Left lung (tissue), 10 donors: Measurements from ENCODE around the gene DNASE1L1. TPM values are rescaled to one million over a fixed set of nuclear protein-coding genes. Genes with fewer than 3 reads are reported as not detected.

Experiments
- ATAC-seq: fragments of 200-7000 bp; cut with Tn5 transposase; one replicate; pipeline ENCODE4 v1.9.1; 2020; ENCODE audit warnings: moderate library complexity
- DNase-seq, 4 donors: peaks; one replicate each; pipeline ENCODE4 v3.0.0-alpha.2; 2013 to 2020
- H3K27ac ChIP-seq, 2 donors: fragments of 200-600 bp; sonication (generic) in 1 of 2; one replicate each; pipeline versions ENCODE4 v1.5.0 to v1.8.0; 2020 to 2021
- H3K27me3 ChIP-seq, 2 donors: fragments of 200-600 bp; sonication (generic) in 1 of 2; one replicate each; pipeline versions ENCODE4 v1.5.0 to v1.8.0; 2020 to 2021
- H3K36me3 ChIP-seq, 2 donors: fragments of 200-600 bp; sonication (generic) in 1 of 2; one replicate each; pipeline versions ENCODE4 v1.5.0 to v1.8.0; 2020 to 2021
- H3K4me1 ChIP-seq, 2 donors: fragments of 200-600 bp; one replicate each; pipeline ENCODE4 v1.8.0; 2021
- H3K4me3 ChIP-seq, 2 donors: fragments of 200-600 bp; sonication (generic) in 1 of 2; one replicate each; pipeline versions ENCODE4 v1.5.0 to v1.8.0; 2020 to 2021; ENCODE audit warnings: mild to moderate bottlenecking in 1 of 2
- H3K9me3 ChIP-seq, 2 donors: fragments of 200-600 bp; sonication (generic) in 1 of 2; one replicate each; pipeline versions ENCODE4 v1.5.0 to v1.8.0; 2020 to 2021
- intact Hi-C, 2 donors: fragments of 100-400 bp; cut with DNase I; formaldehyde crosslinking; loops; one replicate each; pipeline versions ENCODE4 v1.11.2 to v1.14.2; 2022
- polyA plus RNA-seq, 6 donors: library from polyadenylated mRNA; unstranded; fragments of 120-200 nt; gene quantifications; one replicate each; pipeline ENCODE4 v1.2.1, GENCODE V29; 2013; ENCODE audit not compliant: insufficient read length in 6 of 6
- total RNA-seq, 2 donors: library from RNA; stranded (reverse); fragmentation: NEBNext Ultra II Directional; extraction: Animal tissue kit (Norgen Biotek cat#: 25700); gene quantifications; one replicate each; pipeline ENCODE4 v1.2.1, GENCODE V29; 2021
- TF ChIP-seq, protein P1 (sequence below), 2 donors: fragments of 200-600 bp; sonication (generic) in 1 of 2; IDR thresholded peaks; one replicate each; pipeline versions ENCODE4 v1.5.0 to v1.8.0; 2021; ENCODE audit warnings: antibody characterized with exemption in 2 of 2
- donor health status: DM: no; HTN: yes; CAD: no.
- donor health status: DM: no; HTN: no; CAD: no.

The DNASE1L1 gene
- total and polyA plus RNA-seq, 8 donors, result 8.8 to 36.1 (median 10.4) TPM

DNA sequence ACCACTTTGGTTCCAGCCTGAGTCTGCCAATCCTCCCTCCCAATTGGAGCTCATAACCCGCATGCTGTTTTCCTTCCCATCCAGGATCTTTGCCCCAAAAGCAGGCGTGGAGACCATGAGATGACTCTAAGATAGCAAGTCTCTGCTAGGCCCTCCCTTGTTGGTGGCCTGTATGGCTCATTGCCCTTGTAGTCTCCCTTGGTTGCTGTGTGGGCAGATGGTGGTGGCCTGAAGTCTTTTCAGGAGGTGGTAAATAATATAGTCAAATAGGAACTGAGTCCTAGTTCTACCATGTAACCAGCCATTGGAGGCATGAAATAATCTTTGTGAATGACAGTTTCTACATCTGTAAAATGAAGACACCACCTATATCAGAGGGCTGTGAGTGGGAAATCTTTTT lies 20.7 kb upstream of the DNASE1L1 start:
- H3K36me3 ChIP-seq, result peaks cover 0 to 31% of the 10 kb centered on the region in 2 donors
- H3K4me1 ChIP-seq, result peaks cover 0 to 35% of the 10 kb centered on the region in 2 donors
- peak overlapping the region in 1 of 2 donors; percentile 80 for H3K4me3 ChIP-seq
- no peak for DNase-seq
- intact Hi-C loops, result no loop called here
- peak overlapping the region in 1 of 2 donors; percentile 85 for H3K27ac ChIP-seq
- no peaks in the 10 kb centered on the region for H3K27me3 ChIP-seq
- no peaks in the 10 kb centered on the region for H3K9me3 ChIP-seq
- TF ChIP-seq, protein P1, sequence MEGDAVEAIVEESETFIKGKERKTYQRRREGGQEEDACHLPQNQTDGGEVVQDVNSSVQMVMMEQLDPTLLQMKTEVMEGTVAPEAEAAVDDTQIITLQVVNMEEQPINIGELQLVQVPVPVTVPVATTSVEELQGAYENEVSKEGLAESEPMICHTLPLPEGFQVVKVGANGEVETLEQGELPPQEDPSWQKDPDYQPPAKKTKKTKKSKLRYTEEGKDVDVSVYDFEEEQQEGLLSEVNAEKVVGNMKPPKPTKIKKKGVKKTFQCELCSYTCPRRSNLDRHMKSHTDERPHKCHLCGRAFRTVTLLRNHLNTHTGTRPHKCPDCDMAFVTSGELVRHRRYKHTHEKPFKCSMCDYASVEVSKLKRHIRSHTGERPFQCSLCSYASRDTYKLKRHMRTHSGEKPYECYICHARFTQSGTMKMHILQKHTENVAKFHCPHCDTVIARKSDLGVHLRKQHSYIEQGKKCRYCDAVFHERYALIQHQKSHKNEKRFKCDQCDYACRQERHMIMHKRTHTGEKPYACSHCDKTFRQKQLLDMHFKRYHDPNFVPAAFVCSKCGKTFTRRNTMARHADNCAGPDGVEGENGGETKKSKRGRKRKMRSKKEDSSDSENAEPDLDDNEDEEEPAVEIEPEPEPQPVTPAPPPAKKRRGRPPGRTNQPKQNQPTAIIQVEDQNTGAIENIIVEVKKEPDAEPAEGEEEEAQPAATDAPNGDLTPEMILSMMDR (IDR thresholded peaks at IDR 0.05), result no peak
- ATAC-seq, result no peak

DNA sequence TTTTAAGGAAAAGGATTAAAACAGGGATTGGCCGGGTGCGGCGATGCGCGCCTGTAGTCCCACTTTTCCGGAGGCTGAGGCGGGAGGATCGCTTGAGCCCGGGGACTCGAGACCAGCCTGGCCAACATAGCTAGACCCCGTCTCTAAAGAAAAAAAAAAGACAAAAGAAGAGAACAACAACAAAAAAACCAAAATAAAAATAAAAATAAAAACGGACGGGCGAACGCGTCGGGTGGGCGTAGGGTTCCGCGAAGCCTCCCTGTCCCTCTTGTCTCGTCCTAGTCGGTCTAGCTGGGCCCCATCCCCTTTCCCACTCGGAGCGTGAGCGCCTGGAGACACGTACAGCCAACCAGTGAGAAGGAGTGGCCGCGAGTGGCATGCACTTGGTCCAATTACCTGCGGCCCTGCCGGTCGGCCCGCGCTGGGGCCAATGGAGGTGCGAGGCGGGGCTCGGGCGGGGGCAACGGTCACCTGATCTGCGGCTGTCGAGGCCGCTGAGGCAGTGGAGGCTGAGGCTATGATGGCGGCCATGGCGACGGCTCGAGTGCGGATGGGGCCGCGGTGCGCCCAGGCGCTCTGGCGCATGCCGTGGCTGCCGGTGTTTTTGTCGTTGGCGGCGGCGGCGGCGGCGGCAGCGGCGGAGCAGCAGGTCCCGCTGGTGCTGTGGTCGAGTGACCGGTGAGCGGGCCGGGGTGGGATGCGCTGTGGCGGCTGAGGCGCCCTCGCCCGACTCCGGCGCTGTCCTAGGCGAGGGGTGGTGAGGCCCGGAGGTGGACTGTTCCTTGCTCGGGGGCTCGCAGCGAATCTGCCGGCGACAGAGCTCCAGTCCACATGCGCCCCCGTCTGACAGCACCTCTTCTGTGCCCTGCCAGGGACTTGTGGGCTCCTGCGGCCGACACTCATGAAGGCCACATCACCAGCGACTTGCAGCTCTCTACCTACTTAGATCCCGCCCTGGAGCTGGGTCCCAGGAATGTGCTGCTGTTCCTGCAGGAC lies 19.4 kb upstream of the DNASE1L1 start, which contains the start of gene ATP6AP1:
ATP6AP1 (plus strand) TSS at position 502 of the 996 bp plus-strand sequence; CDS start at position 518, 16 bp downstream.
- DNase-seq (peak; percentile 79 to 94 (median 93)), ATAC-seq (peak; percentile 97)
- TF ChIP-seq, protein P1 (IDR thresholded peaks at IDR 0.05), result no peak
- peaks cover 0 to 18% of the 10 kb centered on the region in 2 donors for H3K36me3 ChIP-seq
- H3K27ac ChIP-seq, result peak within 1 kb of the TSS; percentile 73 to 85
- no peaks in the 10 kb centered on the region for H3K27me3 ChIP-seq
- H3K4me1 ChIP-seq, result peaks cover 0 to 39% of the 10 kb centered on the region in 2 donors
- no peaks in the 10 kb centered on the region for H3K9me3 ChIP-seq
- intact Hi-C loops, result no loop called here
- H3K4me3 ChIP-seq, result peak within 1 kb of the TSS; percentile 59 to 80

DNA sequence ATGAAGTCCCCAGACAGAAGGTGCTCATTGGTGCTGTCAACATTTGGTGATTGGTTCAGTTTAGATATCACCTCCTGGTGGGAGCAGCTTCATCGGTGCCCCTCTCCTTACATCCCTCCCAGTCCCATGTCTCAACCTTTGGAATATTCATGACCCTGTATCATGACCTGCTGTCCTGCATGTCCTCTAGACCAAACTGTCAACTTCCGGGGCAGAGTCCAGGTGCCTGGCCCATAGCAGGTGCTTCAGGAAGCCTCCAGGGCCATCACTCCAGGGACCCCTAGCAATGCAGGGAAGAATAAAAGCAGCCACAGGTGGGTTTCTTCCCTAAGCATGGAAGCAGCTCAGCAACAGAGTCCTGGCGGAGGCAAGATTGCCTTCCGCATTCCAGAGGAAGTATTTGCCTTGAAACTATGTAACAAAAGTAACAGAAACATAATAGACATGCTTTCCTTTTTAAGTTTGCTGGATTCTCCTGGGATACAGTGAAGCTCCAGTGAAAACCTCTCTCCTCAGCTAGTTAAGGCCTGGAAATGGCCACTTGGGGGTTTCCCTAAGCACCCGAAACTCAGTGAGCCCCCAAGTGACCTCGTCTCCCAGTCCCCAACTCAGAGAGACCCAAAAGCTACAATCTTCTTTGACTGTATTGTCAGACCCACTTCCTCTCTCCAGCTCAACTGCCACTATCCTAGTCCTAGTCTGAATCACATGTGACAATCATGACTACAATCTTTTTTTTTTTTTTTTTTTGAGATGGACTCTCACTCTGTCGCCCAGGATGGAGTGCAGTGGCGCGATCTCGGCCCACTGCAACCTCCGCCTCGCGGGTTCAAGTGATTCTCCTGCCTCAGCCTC lies 18.1 kb upstream of the DNASE1L1 start:
- Histone ChIP-seq H3K4me1 (peaks cover 0 to 37% of the 10 kb centered on the region in 2 donors), H3K36me3 (peaks cover 0 to 5% of the 10 kb centered on the region in 2 donors), H3K27me3 (no peaks in the 10 kb centered on the region), H3K27ac (peak overlapping the region; percentile 48 to 64), H3K4me3 (peak overlapping the region in 1 of 2 donors; percentile 80), H3K9me3 (no peaks in the 10 kb centered on the region)
- intact Hi-C loops, result no loop called here
- ATAC-seq, result no peak
- no peak for DNase-seq
- TF ChIP-seq, protein P1 (IDR thresholded peaks at IDR 0.05), result no peak

DNA sequence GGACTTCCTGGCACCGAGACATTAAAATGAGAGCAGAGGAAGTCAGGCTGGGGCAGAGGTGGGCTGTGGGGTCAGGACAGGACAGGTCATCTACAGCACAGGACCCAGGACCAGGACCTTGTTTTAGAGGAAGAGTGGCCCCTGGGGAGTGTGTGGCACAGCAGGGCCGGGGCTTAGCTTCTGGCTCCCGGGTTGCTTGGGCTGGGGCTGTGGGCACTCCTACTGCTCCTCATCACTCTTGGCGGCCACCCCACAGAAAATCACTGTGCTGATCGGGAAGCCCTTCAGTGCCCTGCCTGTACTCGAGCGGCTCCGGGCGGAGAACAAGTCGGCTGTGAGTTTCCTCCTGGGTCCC lies 11.3 kb upstream of the DNASE1L1 start:
- TF ChIP-seq, protein P1 (IDR thresholded peaks at IDR 0.05), result no peak
- intact Hi-C loops, result no loop called here
- ATAC-seq, result no peak
- Histone ChIP-seq H3K9me3 (no peaks in the 10 kb centered on the region), H3K36me3 (peaks cover 0 to 7% of the 10 kb centered on the region in 2 donors), H3K4me1 (peaks cover 0 to 4% of the 10 kb centered on the region in 2 donors), H3K27me3 (no peaks in the 10 kb centered on the region), H3K27ac (no peak overlapping the region), H3K4me3 (no peak overlapping the region)
- DNase-seq, result no peak
